HepG2 (cell line): ENCODE measurements around the gene DDX20. TPM values are rescaled to one million over a fixed set of nuclear protein-coding genes. Genes with fewer than 3 reads are reported as not detected.

Experiments used
- GABPB1 ChIP-seq: IDR thresholded peaks from 2 replicates; pipeline ENCODE4 v1.6.1; 2016; ENCODE audit warnings: mild to moderate bottlenecking, missing genetic modification reagents, moderate library complexity, missing compliant biosample characterization
- KDM4B ChIP-seq: sonication (generic); formaldehyde crosslinking; IDR thresholded peaks from 2 replicates; pipeline ENCODE4 v1.4.0; 2020; ENCODE audit warnings: missing genetic modification reagents
- KDM5B ChIP-seq: sonication (generic); formaldehyde crosslinking; IDR thresholded peaks from 2 replicates; pipeline ENCODE4 v1.4.0; 2020; ENCODE audit warnings: missing genetic modification reagents, mild to moderate bottlenecking, borderline replicate concordance
- MTA1 ChIP-seq: sonication (generic); formaldehyde crosslinking; IDR thresholded peaks from 2 replicates; pipeline ENCODE4 v1.4.0; 2020; ENCODE audit warnings: missing genetic modification reagents, mild to moderate bottlenecking, borderline replicate concordance
- MTF1 ChIP-seq: sonication (generic); formaldehyde crosslinking; IDR thresholded peaks from 2 replicates; pipeline ENCODE4 v1.5.0; 2020; ENCODE audit warnings: missing genetic modification reagents
- REXO4 ChIP-seq: sonication (generic); formaldehyde crosslinking; IDR thresholded peaks from 2 replicates; pipeline ENCODE4 v1.8.0; 2022; ENCODE audit warnings: missing genetic modification reagents, mild to moderate bottlenecking, borderline replicate concordance
- SP1 ChIP-seq, 2 experiments: fragments of 450-650 bp in 1 of 2; sonication (generic) in 1 of 2; formaldehyde crosslinking in 1 of 2; IDR thresholded peaks; 2 replicates each; pipeline versions ENCODE4 v1.4.0 to v1.6.1; 2016 to 2020; ENCODE audit warnings: missing genetic modification reagents in 1 of 2
- ZBTB38 ChIP-seq: sonication (generic); formaldehyde crosslinking; IDR thresholded peaks from 2 replicates; pipeline ENCODE4 v1.5.1; 2020; ENCODE audit warnings: mild to moderate bottlenecking, missing genetic modification reagents
- ZNF12 ChIP-seq: sonication (generic); formaldehyde crosslinking; IDR thresholded peaks from 2 replicates; pipeline ENCODE4 v1.5.0; 2020; ENCODE audit warnings: missing genetic modification reagents
- ZNF543 ChIP-seq: sonication (generic); formaldehyde crosslinking; IDR thresholded peaks from 2 replicates; pipeline ENCODE4 v1.4.0; 2020; ENCODE audit warnings: mild to moderate bottlenecking, missing genetic modification reagents
- ZNF672 ChIP-seq: sonication (generic); formaldehyde crosslinking; IDR thresholded peaks from 2 replicates; pipeline ENCODE4 v1.8.1; 2022; ENCODE audit warnings: missing genetic modification reagents
- ZNF7 ChIP-seq: IDR thresholded peaks from 2 replicates; pipeline ENCODE4 v1.6.1; 2016; ENCODE audit warnings: missing biosample characterization, missing genetic modification reagents
- ZNF790 ChIP-seq: sonication (generic); formaldehyde crosslinking; IDR thresholded peaks from 2 replicates; pipeline ENCODE4 v1.8.0; 2022; ENCODE audit warnings: missing genetic modification reagents, mild to moderate bottlenecking, borderline replicate concordance
- ZNF839 ChIP-seq: sonication (generic); formaldehyde crosslinking; IDR thresholded peaks from 2 replicates; pipeline ENCODE4 v1.4.0; 2020; ENCODE audit warnings: missing genetic modification reagents, mild to moderate bottlenecking, borderline replicate concordance
- ZSCAN9 ChIP-seq: IDR thresholded peaks from 2 replicates; pipeline ENCODE4 v1.6.1; 2016; ENCODE audit warnings: borderline replicate concordance
- polyA plus RNA-seq, 8 experiments: library from polyadenylated mRNA; depleted of rRNA in 3 of 8; stranded (reverse) in 7 of 8; unstranded in 1 of 8; fragments of >200 nt; fragmentation: Illumina TruSeq in 4 of 8; extraction: Trizol in 4 of 8; gene quantifications; 2 replicates each; pipeline versions ENCODE4 v1.2.1 to v1.2.3, GENCODE V29; 2011 to 2016; ENCODE audit warnings: low read depth in 4 of 8, missing spikeins in 1 of 8, mixed read lengths in 1 of 8; ENCODE audit not compliant: insufficient read depth in 1 of 8
- total RNA-seq, 5 experiments: library from RNA; depleted of rRNA; stranded (reverse); fragments of >200 nt; fragmentation: Illumina TruSeq; extraction: Trizol; gene quantifications; 2 replicates each; pipeline ENCODE4 v1.2.3, GENCODE V29; 2016; ENCODE audit warnings: low read depth in 1 of 5
- TF ChIP-seq, protein P1 (sequence below): sonication (generic); formaldehyde crosslinking; IDR thresholded peaks from 2 replicates; pipeline ENCODE4 v1.4.0; 2020; ENCODE audit warnings: missing genetic modification reagents
- TF ChIP-seq, protein P2 (sequence below): sonication (generic); formaldehyde crosslinking; IDR thresholded peaks from 2 replicates; pipeline ENCODE4 v1.4.0; 2020; ENCODE audit warnings: missing genetic modification reagents
- TF ChIP-seq, protein P3 (sequence below): sonication (generic); formaldehyde crosslinking; IDR thresholded peaks from 2 replicates; pipeline ENCODE4 v1.8.1; 2022; ENCODE audit warnings: mild to moderate bottlenecking, missing genetic modification reagents
- TF ChIP-seq, protein P4 (sequence below): sonication (generic); formaldehyde crosslinking; IDR thresholded peaks from 2 replicates; pipeline ENCODE4 v1.8.0; 2022; ENCODE audit warnings: mild to moderate bottlenecking, missing genetic modification reagents
- TF ChIP-seq, protein P5 (sequence below): sonication (generic); formaldehyde crosslinking; IDR thresholded peaks from 2 replicates; pipeline ENCODE4 v1.9.0; 2021; ENCODE audit warnings: missing genetic modification reagents, borderline replicate concordance

DDX20 gene
- total and polyA plus RNA-seq, 2 of the 13 experiments (the other 11 are each of a cell fraction or from before 2014, with no cell fraction given): 4.0 to 14.3 TPM

DNA sequence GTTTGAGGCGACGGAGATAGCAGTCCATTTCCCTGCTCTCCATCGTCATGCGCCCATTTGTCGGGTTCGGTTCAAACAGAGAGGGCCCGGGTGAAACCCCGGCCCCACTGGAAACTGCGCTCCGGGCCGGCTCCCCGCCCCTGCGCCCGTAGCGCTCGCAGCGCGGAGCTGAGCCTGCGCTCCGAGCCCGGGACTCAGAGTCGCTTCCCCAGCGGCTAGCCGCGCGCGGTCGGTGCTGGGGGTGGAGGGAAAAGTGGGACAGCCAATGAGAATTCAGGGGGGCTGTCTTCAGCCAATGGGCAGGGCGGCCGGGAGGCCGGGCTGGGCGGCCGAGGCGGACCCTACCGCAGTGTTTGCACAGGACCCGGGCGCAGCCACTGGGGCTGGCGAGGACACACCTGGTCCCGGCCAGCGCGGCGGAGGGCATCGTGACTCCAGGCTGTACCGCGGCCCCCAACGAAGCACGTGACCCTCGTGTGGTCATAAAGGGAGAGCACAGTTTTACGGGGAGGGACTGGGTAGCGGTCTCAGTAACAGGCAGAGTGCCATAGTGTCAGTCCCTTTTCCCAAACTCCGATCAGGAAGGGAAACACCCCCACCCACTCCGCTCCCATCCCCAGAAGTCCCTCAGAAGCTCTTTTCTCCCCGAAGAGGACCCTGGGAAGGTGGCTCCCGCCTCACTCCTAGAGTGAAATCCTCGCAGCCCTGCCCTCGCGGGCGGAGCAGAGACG lies 16.3 kb upstream of the DDX20 start, which contains the start of gene INKA2 (continued):
- TF ChIP-seq, protein P1, sequence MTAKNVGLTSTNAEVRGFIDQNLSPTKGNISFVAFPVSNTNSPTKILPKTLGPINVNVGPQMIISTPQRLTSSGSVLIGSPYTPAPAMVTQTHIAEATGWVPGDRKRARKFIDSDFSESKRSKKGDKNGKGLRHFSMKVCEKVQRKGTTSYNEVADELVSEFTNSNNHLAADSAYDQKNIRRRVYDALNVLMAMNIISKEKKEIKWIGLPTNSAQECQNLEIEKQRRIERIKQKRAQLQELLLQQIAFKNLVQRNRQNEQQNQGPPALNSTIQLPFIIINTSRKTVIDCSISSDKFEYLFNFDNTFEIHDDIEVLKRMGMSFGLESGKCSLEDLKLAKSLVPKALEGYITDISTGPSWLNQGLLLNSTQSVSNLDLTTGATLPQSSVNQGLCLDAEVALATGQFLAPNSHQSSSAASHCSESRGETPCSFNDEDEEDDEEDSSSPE: peak; percentile 93
- TF ChIP-seq ZNF12: peak; percentile 52; the same call in 1 of the 2 replicates
- TF ChIP-seq, protein P2, sequence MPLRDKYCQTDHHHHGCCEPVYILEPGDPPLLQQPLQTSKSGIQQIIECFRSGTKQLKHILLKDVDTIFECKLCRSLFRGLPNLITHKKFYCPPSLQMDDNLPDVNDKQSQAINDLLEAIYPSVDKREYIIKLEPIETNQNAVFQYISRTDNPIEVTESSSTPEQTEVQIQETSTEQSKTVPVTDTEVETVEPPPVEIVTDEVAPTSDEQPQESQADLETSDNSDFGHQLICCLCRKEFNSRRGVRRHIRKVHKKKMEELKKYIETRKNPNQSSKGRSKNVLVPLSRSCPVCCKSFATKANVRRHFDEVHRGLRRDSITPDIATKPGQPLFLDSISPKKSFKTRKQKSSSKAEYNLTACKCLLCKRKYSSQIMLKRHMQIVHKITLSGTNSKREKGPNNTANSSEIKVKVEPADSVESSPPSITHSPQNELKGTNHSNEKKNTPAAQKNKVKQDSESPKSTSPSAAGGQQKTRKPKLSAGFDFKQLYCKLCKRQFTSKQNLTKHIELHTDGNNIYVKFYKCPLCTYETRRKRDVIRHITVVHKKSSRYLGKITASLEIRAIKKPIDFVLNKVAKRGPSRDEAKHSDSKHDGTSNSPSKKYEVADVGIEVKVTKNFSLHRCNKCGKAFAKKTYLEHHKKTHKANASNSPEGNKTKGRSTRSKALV (CRISPR knock-in tag): peak; percentile 98
- peak; percentile 12; the same call in 1 of the 2 replicates for TF ChIP-seq MTA1 (CRISPR knock-in tag)
- TF ChIP-seq ZSCAN9 (CRISPR knock-in tag): 0 out of 2 replicates have a peak, but pooled peaks have one; percentile 48
- peak; percentile 85 for TF ChIP-seq MTF1
- TF ChIP-seq, protein P3, sequence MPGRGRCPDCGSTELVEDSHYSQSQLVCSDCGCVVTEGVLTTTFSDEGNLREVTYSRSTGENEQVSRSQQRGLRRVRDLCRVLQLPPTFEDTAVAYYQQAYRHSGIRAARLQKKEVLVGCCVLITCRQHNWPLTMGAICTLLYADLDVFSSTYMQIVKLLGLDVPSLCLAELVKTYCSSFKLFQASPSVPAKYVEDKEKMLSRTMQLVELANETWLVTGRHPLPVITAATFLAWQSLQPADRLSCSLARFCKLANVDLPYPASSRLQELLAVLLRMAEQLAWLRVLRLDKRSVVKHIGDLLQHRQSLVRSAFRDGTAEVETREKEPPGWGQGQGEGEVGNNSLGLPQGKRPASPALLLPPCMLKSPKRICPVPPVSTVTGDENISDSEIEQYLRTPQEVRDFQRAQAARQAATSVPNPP (CRISPR knock-in tag): no peak
- peak; percentile 78; the same call in 1 of the 2 replicates for TF ChIP-seq REXO4 (CRISPR knock-in tag)
- TF ChIP-seq GABPB1: peak; percentile 78; the same call in 1 of the 2 replicates
- TF ChIP-seq ZNF839: no peak
- TF ChIP-seq ZNF672 (CRISPR knock-in tag): no peak
- TF ChIP-seq SP1 (IDR thresholded peaks at IDR 0.05): no peak
- TF ChIP-seq SP1 (CRISPR knock-in tag; IDR thresholded peaks at IDR 0.05): peak; percentile 47; the same call in 1 of the 2 replicates
- peak; percentile 69; the same call in 1 of the 2 replicates for TF ChIP-seq ZNF790 (CRISPR knock-in tag)
- TF ChIP-seq, protein P4, sequence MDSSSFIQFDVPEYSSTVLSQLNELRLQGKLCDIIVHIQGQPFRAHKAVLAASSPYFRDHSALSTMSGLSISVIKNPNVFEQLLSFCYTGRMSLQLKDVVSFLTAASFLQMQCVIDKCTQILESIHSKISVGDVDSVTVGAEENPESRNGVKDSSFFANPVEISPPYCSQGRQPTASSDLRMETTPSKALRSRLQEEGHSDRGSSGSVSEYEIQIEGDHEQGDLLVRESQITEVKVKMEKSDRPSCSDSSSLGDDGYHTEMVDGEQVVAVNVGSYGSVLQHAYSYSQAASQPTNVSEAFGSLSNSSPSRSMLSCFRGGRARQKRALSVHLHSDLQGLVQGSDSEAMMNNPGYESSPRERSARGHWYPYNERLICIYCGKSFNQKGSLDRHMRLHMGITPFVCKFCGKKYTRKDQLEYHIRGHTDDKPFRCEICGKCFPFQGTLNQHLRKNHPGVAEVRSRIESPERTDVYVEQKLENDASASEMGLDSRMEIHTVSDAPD (CRISPR knock-in tag): 0 out of 2 replicates have a peak, but pooled peaks have one; percentile 17
- peak; percentile 82; the same call in 1 of the 2 replicates for TF ChIP-seq KDM5B (CRISPR knock-in tag)
- peak; percentile 61; the same call in 1 of the 2 replicates for TF ChIP-seq ZNF543
- TF ChIP-seq ZBTB38: peak; percentile 79
- TF ChIP-seq ZNF7: peak; percentile 44; the same call in 1 of the 2 replicates
- 0 out of 2 replicates have a peak, but pooled peaks have one; percentile 36 for TF ChIP-seq KDM4B
- TF ChIP-seq, protein P5, sequence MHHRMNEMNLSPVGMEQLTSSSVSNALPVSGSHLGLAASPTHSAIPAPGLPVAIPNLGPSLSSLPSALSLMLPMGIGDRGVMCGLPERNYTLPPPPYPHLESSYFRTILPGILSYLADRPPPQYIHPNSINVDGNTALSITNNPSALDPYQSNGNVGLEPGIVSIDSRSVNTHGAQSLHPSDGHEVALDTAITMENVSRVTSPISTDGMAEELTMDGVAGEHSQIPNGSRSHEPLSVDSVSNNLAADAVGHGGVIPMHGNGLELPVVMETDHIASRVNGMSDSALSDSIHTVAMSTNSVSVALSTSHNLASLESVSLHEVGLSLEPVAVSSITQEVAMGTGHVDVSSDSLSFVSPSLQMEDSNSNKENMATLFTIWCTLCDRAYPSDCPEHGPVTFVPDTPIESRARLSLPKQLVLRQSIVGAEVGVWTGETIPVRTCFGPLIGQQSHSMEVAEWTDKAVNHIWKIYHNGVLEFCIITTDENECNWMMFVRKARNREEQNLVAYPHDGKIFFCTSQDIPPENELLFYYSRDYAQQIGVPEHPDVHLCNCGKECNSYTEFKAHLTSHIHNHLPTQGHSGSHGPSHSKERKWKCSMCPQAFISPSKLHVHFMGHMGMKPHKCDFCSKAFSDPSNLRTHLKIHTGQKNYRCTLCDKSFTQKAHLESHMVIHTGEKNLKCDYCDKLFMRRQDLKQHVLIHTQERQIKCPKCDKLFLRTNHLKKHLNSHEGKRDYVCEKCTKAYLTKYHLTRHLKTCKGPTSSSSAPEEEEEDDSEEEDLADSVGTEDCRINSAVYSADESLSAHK (CRISPR knock-in tag): no peak
